K562 (cell line): Measurements from ENCODE around the gene PYGO2. TPM values are rescaled to one million over a fixed set of nuclear protein-coding genes. Genes with fewer than 3 reads are reported as not detected.

ENCODE experiments used
- CC2D1A ChIP-seq: fragments of 450-650 bp; IDR thresholded peaks from 2 replicates; pipeline ENCODE4 v1.6.1; 2017; ENCODE audit warnings: mild to moderate bottlenecking
- ESRRA ChIP-seq: fragments of 450-650 bp; IDR thresholded peaks from 2 replicates; pipeline ENCODE4 v1.6.1; 2014; ENCODE audit warnings: low read depth, mild to moderate bottlenecking, moderate library complexity, borderline replicate concordance
- FOS ChIP-seq: IDR thresholded peaks from 3 replicates; pipeline ENCODE4 v1.6.1; 2011; ENCODE audit not compliant: insufficient read length; ENCODE audit errors: extremely low read depth
- HDAC6 ChIP-seq: IDR thresholded peaks from 2 replicates; pipeline ENCODE4 v1.6.1; 2012; ENCODE audit warnings: low read depth, mild to moderate bottlenecking, control low read depth, inconsistent platforms, low read length, moderate library complexity
- HIVEP1 ChIP-seq: fragments of 250-450 bp; sonication (Bioruptor Pico); IDR thresholded peaks from 2 replicates; pipeline ENCODE4 v1.4.0; 2020; ENCODE audit warnings: mild to moderate bottlenecking
- HSF4 ChIP-seq: fragments of 250-450 bp; sonication (Bioruptor Pico); IDR thresholded peaks from 2 replicates; pipeline ENCODE4 v2.1.2; 2022; ENCODE audit warnings: mild to moderate bottlenecking, moderate library complexity, borderline replicate concordance
- JUND ChIP-seq, 2 experiments: IDR thresholded peaks; 2 replicates in 1 of 2; 3 replicates in 1 of 2; pipeline ENCODE4 v1.6.1; 2011; ENCODE audit warnings: borderline replicate concordance in 2 of 2, low read depth in 2 of 2, low read length in 2 of 2, improper control_type of control experiment in 1 of 2, missing biosample characterization in 1 of 2, missing genetic modification characterization in 1 of 2, missing genetic modification reagents in 1 of 2
- KDM5B ChIP-seq: fragments of 200-600 bp; sonication (generic); IDR thresholded peaks from 2 replicates; pipeline ENCODE4 v1.6.1; 2012; ENCODE audit warnings: low read depth, mild to moderate bottlenecking, moderate library complexity, low read length, control low read depth, inconsistent platforms; ENCODE audit not compliant: insufficient replicate concordance
- RB1 ChIP-seq: fragments of 450-650 bp; IDR thresholded peaks from 2 replicates; pipeline ENCODE4 v1.6.1; 2017; ENCODE audit warnings: low read depth, mild to moderate bottlenecking
- SIRT6 ChIP-seq: IDR thresholded peaks from one replicate; pipeline ENCODE4 v1.6.1; 2012; ENCODE audit warnings: low read depth, mild to moderate bottlenecking, control low read depth, inconsistent platforms, low read length, moderate library complexity
- SPI1 ChIP-seq: IDR thresholded peaks from 2 replicates; pipeline ENCODE4 v1.6.1; 2011; ENCODE audit warnings: low read depth, low read length, control low read depth, borderline replicate concordance
- SRF ChIP-seq, 2 experiments: fragments of 250-450, 450-650 bp in 1 of 2; sonication (Bioruptor Pico) in 1 of 2; sonication (generic) in 1 of 2; formaldehyde crosslinking; IDR thresholded peaks; 2 replicates each; pipeline versions ENCODE4 v1.5.0 to v1.5.1; 2020 to 2022; ENCODE audit warnings: mild to moderate bottlenecking in 1 of 2, missing genetic modification reagents in 1 of 2
- XRCC5 ChIP-seq: fragments of 200-400 bp; formaldehyde crosslinking; IDR thresholded peaks from 2 replicates; pipeline ENCODE4 v1.6.1; 2017; ENCODE audit warnings: low read depth, mild to moderate bottlenecking, low read length
- ZFPM2 ChIP-seq: fragments of 250-450 bp; sonication (Bioruptor Pico); IDR thresholded peaks from 2 replicates; pipeline ENCODE4 v1.5.1; 2022; ENCODE audit warnings: mild to moderate bottlenecking
- ZNF140 ChIP-seq: fragments of 250-450 bp; sonication (Bioruptor Pico); IDR thresholded peaks from 2 replicates; pipeline ENCODE4 v1.8.0; 2021; ENCODE audit warnings: moderate library complexity, mild to moderate bottlenecking, inconsistent platforms
- ZNF57 ChIP-seq: fragments of 450-650 bp; formaldehyde crosslinking; IDR thresholded peaks from 2 replicates; pipeline ENCODE4 v1.4.0; 2020; ENCODE audit warnings: mild to moderate bottlenecking, moderate library complexity
- ZNF584 ChIP-seq: fragments of 200-800 bp; sonication (Bioruptor generic); IDR thresholded peaks from 2 replicates; pipeline ENCODE4 v1.6.1; 2016; ENCODE audit warnings: low read depth, mild to moderate bottlenecking, missing genetic modification characterization, missing compliant biosample characterization
- polyA plus RNA-seq, 8 experiments: library from polyadenylated mRNA; depleted of rRNA in 4 of 8; stranded (reverse) in 5 of 8; unstranded in 3 of 8; fragments of >200 nt; fragmentation: Nextera tagmentation in 2 of 8; fragmentation: Illumina TruSeq in 1 of 8; extraction: Ambion mirVana in 2 of 8; extraction: Trizol in 1 of 8; gene quantifications; 2 replicates each; pipeline versions ENCODE4 v1.2.1 to v1.2.3, GENCODE V29; 2011 to 2014; ENCODE audit warnings: inconsistent platforms in 1 of 8, missing spikeins in 1 of 8
- total RNA-seq, 7 experiments: library from RNA; depleted of rRNA in 6 of 7; stranded (reverse); fragments of >200 nt in 6 of 7; fragmentation: Illumina TruSeq in 2 of 7; extraction: Trizol in 2 of 7; gene quantifications; 2 replicates each; pipeline versions ENCODE4 v1.2.1 to v1.2.3, GENCODE V29; 2011 to 2021; ENCODE audit warnings: low replicate concordance in 1 of 7
- TF ChIP-seq, protein P1 (sequence below), 3 experiments: fragments of 200-800 bp in 1 of 3; sonication (Bioruptor generic) in 1 of 3; sonication (generic) in 1 of 3; formaldehyde crosslinking in 1 of 3; IDR thresholded peaks; 2 replicates each; pipeline versions ENCODE4 v1.6.1 to v1.8.0; 2016 to 2022; ENCODE audit warnings: mild to moderate bottlenecking in 2 of 3, missing compliant biosample characterization in 2 of 3, missing genetic modification characterization in 2 of 3, missing genetic modification reagents in 1 of 3
- TF ChIP-seq, protein P2 (sequence below): fragments of 450-650 bp; IDR thresholded peaks from 2 replicates; pipeline ENCODE4 v1.6.1; 2014; ENCODE audit warnings: low read depth, mild to moderate bottlenecking, moderate library complexity, borderline replicate concordance
- TF ChIP-seq, protein P3 (sequence below): fragments of 200-800 bp; sonication (Bioruptor generic); IDR thresholded peaks from 2 replicates; pipeline ENCODE4 v1.6.1; 2017; ENCODE audit warnings: missing genetic modification characterization, missing compliant biosample characterization

PYGO2 gene
- total and polyA plus RNA-seq, 9 of the 15 experiments (the other 6 are each of a cell fraction or from before 2014, with no cell fraction given), result 8.3 to 36.2 (median 18.2) TPM

DNA sequence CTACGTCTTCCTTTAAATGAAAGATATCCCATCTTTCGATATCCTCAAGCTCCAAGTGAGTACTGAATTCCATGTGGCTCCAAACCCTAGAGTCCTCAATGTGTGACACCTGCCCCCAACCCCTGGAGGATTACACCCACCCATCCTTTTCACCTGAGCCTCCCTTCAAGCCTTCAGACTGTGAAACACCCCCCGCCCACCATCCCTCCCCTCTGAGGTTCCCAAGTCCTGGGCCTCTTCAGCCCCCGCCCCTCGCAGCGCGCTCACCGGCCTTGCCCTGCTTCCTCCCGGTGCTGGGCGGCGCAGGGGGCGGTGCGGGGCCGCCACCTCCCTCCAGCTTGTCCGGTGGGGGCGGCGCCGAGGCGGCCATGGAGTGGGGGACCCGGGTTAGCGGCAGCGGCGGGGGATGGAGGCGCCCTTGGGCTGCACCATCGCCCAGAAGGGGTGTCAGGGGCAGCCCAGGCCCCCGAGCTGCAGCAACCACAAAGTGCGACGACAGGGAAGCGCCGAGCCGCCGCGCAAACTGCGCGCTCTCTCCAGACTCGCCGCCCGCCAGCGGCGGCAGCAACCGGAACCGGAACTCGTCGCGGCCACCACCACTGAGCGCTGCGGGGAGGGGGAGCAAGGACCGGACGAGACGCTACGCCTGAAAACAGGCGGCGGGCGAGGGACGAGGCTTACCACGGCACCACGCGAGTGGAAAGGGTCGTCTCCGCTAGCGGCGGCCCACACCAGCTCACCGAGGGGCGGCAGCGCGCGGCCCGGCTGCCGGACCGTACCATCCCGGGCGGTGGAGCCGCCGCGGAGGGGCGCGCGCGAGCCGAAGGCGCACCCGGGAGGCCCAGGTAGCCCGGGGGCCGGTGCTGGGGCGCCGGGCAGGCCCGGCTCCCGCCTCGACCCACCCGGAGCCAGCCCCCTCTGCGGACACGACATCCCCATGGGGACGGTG is at the start of gene PYGO2 (continued):
- TF ChIP-seq, protein P1, sequence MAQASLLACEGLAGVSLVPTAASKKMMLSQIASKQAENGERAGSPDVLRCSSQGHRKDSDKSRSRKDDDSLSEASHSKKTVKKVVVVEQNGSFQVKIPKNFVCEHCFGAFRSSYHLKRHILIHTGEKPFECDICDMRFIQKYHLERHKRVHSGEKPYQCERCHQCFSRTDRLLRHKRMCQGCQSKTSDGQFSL (CRISPR knock-in tag; IDR thresholded peaks at IDR 0.05), result no peak
- TF ChIP-seq, protein P1 (tag; IDR thresholded peaks at IDR 0.05), result peak in 1 of 2 experiments; percentile 19; a peak in 1 of 4 replicates
- no peak for TF ChIP-seq FOS
- peak; percentile 90 for TF ChIP-seq RB1
- TF ChIP-seq ESRRA, result peak; percentile 61; the same call in 1 of the 2 replicates
- no peak for TF ChIP-seq CC2D1A
- TF ChIP-seq SPI1, result peak; percentile 24; the same call in 1 of the 2 replicates
- TF ChIP-seq SIRT6, result no peak
- no peak for TF ChIP-seq ZNF584 (CRISPR knock-in tag)
- TF ChIP-seq ZNF140 (CRISPR knock-in tag), result no peak
- peak; percentile 78 for TF ChIP-seq KDM5B
- TF ChIP-seq, protein P2, sequence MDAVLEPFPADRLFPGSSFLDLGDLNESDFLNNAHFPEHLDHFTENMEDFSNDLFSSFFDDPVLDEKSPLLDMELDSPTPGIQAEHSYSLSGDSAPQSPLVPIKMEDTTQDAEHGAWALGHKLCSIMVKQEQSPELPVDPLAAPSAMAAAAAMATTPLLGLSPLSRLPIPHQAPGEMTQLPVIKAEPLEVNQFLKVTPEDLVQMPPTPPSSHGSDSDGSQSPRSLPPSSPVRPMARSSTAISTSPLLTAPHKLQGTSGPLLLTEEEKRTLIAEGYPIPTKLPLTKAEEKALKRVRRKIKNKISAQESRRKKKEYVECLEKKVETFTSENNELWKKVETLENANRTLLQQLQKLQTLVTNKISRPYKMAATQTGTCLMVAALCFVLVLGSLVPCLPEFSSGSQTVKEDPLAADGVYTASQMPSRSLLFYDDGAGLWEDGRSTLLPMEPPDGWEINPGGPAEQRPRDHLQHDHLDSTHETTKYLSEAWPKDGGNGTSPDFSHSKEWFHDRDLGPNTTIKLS, result 0 out of 2 replicates have a peak, but pooled peaks have one; percentile 15
- TF ChIP-seq, protein P3, sequence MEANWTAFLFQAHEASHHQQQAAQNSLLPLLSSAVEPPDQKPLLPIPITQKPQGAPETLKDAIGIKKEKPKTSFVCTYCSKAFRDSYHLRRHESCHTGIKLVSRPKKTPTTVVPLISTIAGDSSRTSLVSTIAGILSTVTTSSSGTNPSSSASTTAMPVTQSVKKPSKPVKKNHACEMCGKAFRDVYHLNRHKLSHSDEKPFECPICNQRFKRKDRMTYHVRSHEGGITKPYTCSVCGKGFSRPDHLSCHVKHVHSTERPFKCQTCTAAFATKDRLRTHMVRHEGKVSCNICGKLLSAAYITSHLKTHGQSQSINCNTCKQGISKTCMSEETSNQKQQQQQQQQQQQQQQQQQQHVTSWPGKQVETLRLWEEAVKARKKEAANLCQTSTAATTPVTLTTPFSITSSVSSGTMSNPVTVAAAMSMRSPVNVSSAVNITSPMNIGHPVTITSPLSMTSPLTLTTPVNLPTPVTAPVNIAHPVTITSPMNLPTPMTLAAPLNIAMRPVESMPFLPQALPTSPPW (CRISPR knock-in tag), result peak; percentile 83
- no peak for TF ChIP-seq HSF4 (CRISPR knock-in tag)
- TF ChIP-seq ZNF57 (CRISPR knock-in tag), result peak; percentile 84; the same call in 1 of the 2 replicates
- no peak for TF ChIP-seq HDAC6
- TF ChIP-seq HIVEP1 (CRISPR knock-in tag), result no peak
- TF ChIP-seq JUND (IDR thresholded peaks at IDR 0.05; ENCODE audit: borderline replicate concordance, low read depth, low read length), result peak; percentile 87
- TF ChIP-seq JUND (tag; IDR thresholded peaks at IDR 0.05; ENCODE audit: borderline replicate concordance, low read depth, low read length), result no peak
- TF ChIP-seq SRF (CRISPR knock-in tag; IDR thresholded peaks at IDR 0.05), result no peak
- no peak for TF ChIP-seq XRCC5
- peak; percentile 86 for TF ChIP-seq ZFPM2 (CRISPR knock-in tag)
